Measurements from ENCODE around the gene DENND1A. TPM values are rescaled to one million over a fixed set of nuclear protein-coding genes. Genes with fewer than 3 reads are reported as not detected.
A peak's percentile ranks its signal among the peaks of the same experiment; 100 is the strongest.

Gene DENND1A
- total and polyA plus RNA-seq, 2 experiments from 2014 or later: 13.1 to 28.7 TPM

GRCh38 chr9:123445981-123446610 is 483.8 kb downstream of the DENND1A start:
- H3K4me3 ChIP-seq: no peak overlapping the region
- H3K4me3 Mint-ChIP-seq: no peak overlapping the region
- no peaks in the 10 kb centered on the region for H3K79me2 ChIP-seq (replicated peaks; ENCODE audit: insufficient read depth)
- no peaks in the 10 kb centered on the region for H3K36me3 ChIP-seq (ENCODE audit: insufficient read depth)
- peaks cover 3% of the 10 kb centered on the region; the same call in 1 of the 2 replicates for H4K20me1 ChIP-seq (replicated peaks; ENCODE audit: insufficient read depth)
- H2AFZ ChIP-seq: no peak overlapping the region
- H3K4me2 ChIP-seq: no peak overlapping the region
- H3K9me3 Mint-ChIP-seq: no peaks in the 10 kb centered on the region
- H3K27ac Mint-ChIP-seq: peak overlapping the region; percentile 75; the same call in 1 of the 2 replicates
- H3K27me3 Mint-ChIP-seq (ENCODE audit: insufficient read depth, low read depth, poor library complexity): peaks cover 5% of the 10 kb centered on the region
- H3K9me2 ChIP-seq (ENCODE audit: insufficient read depth): no peaks in the 10 kb centered on the region
- H3K27me3 ChIP-seq (ENCODE audit: insufficient read depth): no peaks in the 10 kb centered on the region
- peaks cover 17% of the 10 kb centered on the region for H3K4me1 Mint-ChIP-seq
- DNase-seq (ENCODE audit: low spot score): no peak
- H3F3A ChIP-seq (replicated peaks; ENCODE audit: low read depth): no peaks in the 10 kb centered on the region
- H3K36me3 Mint-ChIP-seq (ENCODE audit: low read depth): 0 out of 3 replicates have a peak, but pooled peaks cover 3% of the 10 kb centered on the region
- no peak overlapping the region; the same call in 1 of the 2 replicates for H3K27ac ChIP-seq (ENCODE audit: low read depth)
- peaks cover 9% of the 10 kb centered on the region; the same call in 1 of the 2 replicates for H3K4me1 ChIP-seq (ENCODE audit: insufficient read depth)
- peak; percentile 52 for ATAC-seq
- no peak for TF ChIP-seq ZNF114 (CRISPR knock-in tag; IDR thresholded peaks at IDR 0.05)
- no peak for TF ChIP-seq ZNF462 (CRISPR knock-in tag; IDR thresholded peaks at IDR 0.05)
- no peak for TF ChIP-seq POLR2AphosphoS5 (IDR thresholded peaks at IDR 0.05; ENCODE audit: low read depth)
- TF ChIP-seq ZNF331 (CRISPR knock-in tag; IDR thresholded peaks at IDR 0.05; ENCODE audit: low read depth): no peak
- TF ChIP-seq CTCF (conservative IDR thresholded peaks at IDR 0.05; ENCODE audit: low read depth in 2 of 2): no peak
- TF ChIP-seq CREB1 (CRISPR knock-in tag; IDR thresholded peaks at IDR 0.05; ENCODE audit: low read depth): no peak
- no peak for TF ChIP-seq REST (IDR thresholded peaks at IDR 0.05; ENCODE audit: unreplicated experiment)
- TF ChIP-seq EZH2 (IDR thresholded peaks at IDR 0.05; ENCODE audit: low read depth, unreplicated experiment): no peak
- TF ChIP-seq, protein P1, sequence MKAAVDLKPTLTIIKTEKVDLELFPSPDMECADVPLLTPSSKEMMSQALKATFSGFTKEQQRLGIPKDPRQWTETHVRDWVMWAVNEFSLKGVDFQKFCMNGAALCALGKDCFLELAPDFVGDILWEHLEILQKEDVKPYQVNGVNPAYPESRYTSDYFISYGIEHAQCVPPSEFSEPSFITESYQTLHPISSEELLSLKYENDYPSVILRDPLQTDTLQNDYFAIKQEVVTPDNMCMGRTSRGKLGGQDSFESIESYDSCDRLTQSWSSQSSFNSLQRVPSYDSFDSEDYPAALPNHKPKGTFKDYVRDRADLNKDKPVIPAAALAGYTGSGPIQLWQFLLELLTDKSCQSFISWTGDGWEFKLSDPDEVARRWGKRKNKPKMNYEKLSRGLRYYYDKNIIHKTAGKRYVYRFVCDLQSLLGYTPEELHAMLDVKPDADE (IDR thresholded peaks at IDR 0.05): no peak
- TF ChIP-seq STAT1 (IDR thresholded peaks at IDR 0.05; ENCODE audit: unreplicated experiment): no peak
- no peak for TF ChIP-seq EZH2phosphoT487 (IDR thresholded peaks at IDR 0.05; ENCODE audit: unreplicated experiment)
- no peak for TF ChIP-seq JUNB (IDR thresholded peaks at IDR 0.05; ENCODE audit: unreplicated experiment)
- no peak for TF ChIP-seq NANOG (IDR thresholded peaks at IDR 0.05; ENCODE audit: borderline replicate concordance)
